Liver (tissue), 9 donors: ENCODE data around the gene GARNL3. TPM values are rescaled to one million over a fixed set of nuclear protein-coding genes. Genes with fewer than 3 reads are reported as not detected.

Experiments
- DNase-seq: peaks from one replicate; pipeline ENCODE4 v3.0.0-alpha.2; 2017; ENCODE audit warnings: low spot score
- H3K27ac ChIP-seq, 2 donors: one replicate each; pipeline ENCODE4 v1.7.0; 2013; ENCODE audit warnings: inconsistent platforms in 2 of 2, low read length in 2 of 2, control low read depth in 1 of 2, low read depth in 1 of 2, mild to moderate bottlenecking in 1 of 2
- H3K27me3 ChIP-seq, 4 donors: one replicate each; pipeline versions ENCODE4 v1.6.1 to v1.7.0; 2013; ENCODE audit warnings: low read length in 3 of 4, inconsistent platforms in 1 of 4, mild to moderate bottlenecking in 1 of 4, moderate library complexity in 1 of 4; ENCODE audit not compliant: control insufficient read depth in 4 of 4, insufficient read depth in 4 of 4
- H3K36me3 ChIP-seq, 4 donors: one replicate each; pipeline versions ENCODE4 v1.6.1 to v1.7.0; 2013; ENCODE audit warnings: low read length in 3 of 4, mild to moderate bottlenecking in 3 of 4, low read depth in 1 of 4, moderate library complexity in 1 of 4; ENCODE audit not compliant: control insufficient read depth in 4 of 4, insufficient read depth in 3 of 4
- H3K4me1 ChIP-seq, 4 donors: one replicate each; pipeline versions ENCODE4 v1.6.1 to v1.7.0; 2013; ENCODE audit warnings: low read length in 3 of 4, mild to moderate bottlenecking in 3 of 4, moderate library complexity in 1 of 4; ENCODE audit not compliant: control insufficient read depth in 4 of 4, insufficient read depth in 4 of 4
- H3K4me3 ChIP-seq, 3 donors: one replicate each; pipeline versions ENCODE4 v1.6.1 to v1.7.0; 2013; ENCODE audit warnings: low read length in 3 of 3, control low read depth in 1 of 3, low read depth in 1 of 3, mild to moderate bottlenecking in 1 of 3
- H3K9ac ChIP-seq, 2 donors: one replicate each; pipeline ENCODE4 v1.7.0; 2013; ENCODE audit warnings: low read length in 2 of 2, mild to moderate bottlenecking in 2 of 2, moderate library complexity in 2 of 2, control low read depth in 1 of 2, low read depth in 1 of 2
- H3K9me3 ChIP-seq, 4 donors: one replicate each; pipeline versions ENCODE4 v1.6.1 to v1.7.0; 2013; ENCODE audit warnings: low read length in 3 of 4; ENCODE audit not compliant: control insufficient read depth in 4 of 4
- ATF3 ChIP-seq: IDR thresholded peaks from 2 replicates; pipeline ENCODE4 v1.6.1; 2016; ENCODE audit warnings: antibody characterized with exemption
- CTCF ChIP-seq: fragments of 150-350 bp; IDR thresholded peaks from 2 replicates; pipeline ENCODE4 v1.5.1; 2017; ENCODE audit warnings: improper control_type of control experiment, low read depth, low read length; ENCODE audit not compliant: missing input control
- EGR1 ChIP-seq, 2 donors: IDR thresholded peaks; 2 replicates each; pipeline ENCODE4 v1.6.1; 2016 to 2018; ENCODE audit warnings: antibody characterized with exemption in 2 of 2, low read depth in 2 of 2
- FOXA1 ChIP-seq: IDR thresholded peaks from 2 replicates; pipeline ENCODE4 v1.6.1; 2016; ENCODE audit warnings: antibody characterized with exemption
- FOXA2 ChIP-seq: IDR thresholded peaks from 2 replicates; pipeline ENCODE4 v1.6.1; 2016; ENCODE audit warnings: antibody characterized with exemption
- GABPA ChIP-seq, 2 donors: IDR thresholded peaks in 1 of 2; conservative IDR thresholded peaks in 1 of 2; 2 replicates each; pipeline ENCODE4 v1.6.1; 2016; ENCODE audit warnings: antibody characterized with exemption in 2 of 2, mild to moderate bottlenecking in 1 of 2, moderate library complexity in 1 of 2
- HNF4A ChIP-seq, 2 donors: conservative IDR thresholded peaks; 2 replicates each; pipeline ENCODE4 v1.6.1; 2016; ENCODE audit warnings: antibody characterized with exemption in 2 of 2, mild to moderate bottlenecking in 2 of 2
- HNF4G ChIP-seq: IDR thresholded peaks from 2 replicates; pipeline ENCODE4 v1.6.1; 2016; ENCODE audit warnings: antibody characterized with exemption
- JUND ChIP-seq, 2 donors: IDR thresholded peaks; 2 replicates each; pipeline ENCODE4 v1.6.1; 2016; ENCODE audit warnings: antibody characterized with exemption in 2 of 2
- MAX ChIP-seq: IDR thresholded peaks from 2 replicates; pipeline ENCODE4 v1.6.1; 2016; ENCODE audit warnings: antibody characterized with exemption
- NR2F2 ChIP-seq: IDR thresholded peaks from 2 replicates; pipeline ENCODE4 v1.6.1; 2016; ENCODE audit warnings: antibody characterized with exemption
- RAD21 ChIP-seq, 2 donors: IDR thresholded peaks; 2 replicates each; pipeline ENCODE4 v1.6.1; 2016; ENCODE audit warnings: antibody characterized with exemption in 2 of 2, mild to moderate bottlenecking in 2 of 2
- REST ChIP-seq: IDR thresholded peaks from 2 replicates; pipeline ENCODE4 v1.6.1; 2016; ENCODE audit warnings: antibody characterized with exemption, mild to moderate bottlenecking
- RXRA ChIP-seq, 2 donors: IDR thresholded peaks; 2 replicates each; pipeline ENCODE4 v1.6.1; 2017 to 2018; ENCODE audit warnings: antibody characterized with exemption in 2 of 2, mild to moderate bottlenecking in 1 of 2
- SP1 ChIP-seq: IDR thresholded peaks from 2 replicates; pipeline ENCODE4 v1.6.1; 2018; ENCODE audit warnings: antibody characterized with exemption, mild to moderate bottlenecking
- TAF1 ChIP-seq: conservative IDR thresholded peaks from 2 replicates; pipeline ENCODE4 v1.6.1; 2016; ENCODE audit warnings: antibody characterized with exemption, mild to moderate bottlenecking
- YY1 ChIP-seq: IDR thresholded peaks from 2 replicates; pipeline ENCODE4 v1.6.1; 2016; ENCODE audit warnings: antibody characterized with exemption, mild to moderate bottlenecking
- ZBTB33 ChIP-seq: IDR thresholded peaks from 2 replicates; pipeline ENCODE4 v1.6.1; 2016; ENCODE audit warnings: antibody characterized with exemption
- WGBS: extraction: QIAGEN DNeasy Blood & Tissue Kit; methylation state at CpG from one replicate; pipeline ENCODE4 v1.1.7; 2013; 5-methylcytosine and 5-hydroxymethylcytosine counted together
- polyA plus RNA-seq, 2 donors: library from polyadenylated mRNA; stranded (reverse) in 1 of 2; unstranded in 1 of 2; fragments of 200-250 nt in 1 of 2; fragments of >200 nt in 1 of 2; fragmentation: Nextera tagmentation in 1 of 2; extraction: Ambion mirVana in 1 of 2; gene quantifications; one replicate each; pipeline versions ENCODE4 v1.2.1 to v1.2.3, GENCODE V29; 2013 to 2015
- total RNA-seq, 2 donors: library from RNA; depleted of rRNA; stranded (reverse); fragments of >200 nt; gene quantifications; one replicate each; pipeline ENCODE4 v1.2.3, GENCODE V29; 2014
- donor health status: healthy.
- donor health status: healthy.
- donor health status: healthy.
- donor health status: healthy.
- donor health status: healthy.

Gene GARNL3
- total and polyA plus RNA-seq, 4 donors = 0.89 to 6.7 (median 3.5) TPM

- DNase-seq = no peak
- WGBS = 98% methylated on average over 1 of the region's 1 CpG
- TF ChIP-seq REST (no peak), ZBTB33 (no peak), JUND (IDR thresholded peaks at IDR 0.05) (no peak), EGR1 (IDR thresholded peaks at IDR 0.05; ENCODE audit: low read depth in 2 of 2) (no peak), RAD21 (IDR thresholded peaks at IDR 0.05) (no peak), NR2F2 (no peak), YY1 (no peak), CTCF (no peak), SP1 (no peak), MAX (no peak), RXRA (IDR thresholded peaks at IDR 0.05) (no peak), GABPA (IDR thresholded peaks at IDR 0.05 in 1 of 2, conservative IDR thresholded peaks at IDR 0.05 in 1 of 2) (no peak), HNF4G (no peak), FOXA1 (no peak), HNF4A (conservative IDR thresholded peaks at IDR 0.05) (no peak), FOXA2 (no peak), TAF1 (no peak), ATF3 (no peak)
Measured at GRCh38 chr9:127305206-127305837, 40.7 kb downstream of the GARNL3 start.

More at GRCh38 chr9:127305206-127305837, 40.7 kb downstream of the GARNL3 start:
- Histone ChIP-seq H3K27me3 (no peaks in the 10 kb centered on the region), H3K27ac (no peak overlapping the region), H3K4me3 (no peak overlapping the region), H3K9ac (no peak overlapping the region), H3K9me3 (no peaks in the 10 kb centered on the region), H3K4me1 (peaks cover 0 to 35% (median 18%) of the 10 kb centered on the region in 4 donors), H3K36me3 (no peaks in the 10 kb centered on the region)
